Measurements from ENCODE around the gene HYDIN. TPM values are rescaled to one million over a fixed set of nuclear protein-coding genes. Genes with fewer than 3 reads are reported as not detected.

HYDIN gene
- total RNA-seq, 4 donors from 2014 or later = 0.40 to 1.1 (median 0.47) TPM; not detected in 1

GRCh38 chr16:71246309-71246708, 15.8 kb upstream of the HYDIN start:
- Histone ChIP-seq H3K36me3 (no peaks in the 10 kb centered on the region), H3K9me3 (no peaks in the 10 kb centered on the region), H3K27ac (no peak overlapping the region), H3K4me3 (no peak overlapping the region), H3K4me1 (no peaks in the 10 kb centered on the region), H3K27me3 (no peaks in the 10 kb centered on the region)
- no peak for TF ChIP-seq POLR2AphosphoS5 (IDR thresholded peaks at IDR 0.05)
- no peak for TF ChIP-seq CTCF (IDR thresholded peaks at IDR 0.05)
- TF ChIP-seq POLR2A (IDR thresholded peaks at IDR 0.05) = no peak
- TF ChIP-seq EP300 (IDR thresholded peaks at IDR 0.05) = no peak
- no peak for DNase-seq (ENCODE audit: low spot score in 2 of 2)

GRCh38 chr16:71244521-71244920, 14.0 kb upstream of the HYDIN start:
- TF ChIP-seq EP300 (IDR thresholded peaks at IDR 0.05) = no peak
- no peak for TF ChIP-seq POLR2AphosphoS5 (IDR thresholded peaks at IDR 0.05)
- TF ChIP-seq POLR2A (IDR thresholded peaks at IDR 0.05) = no peak
- no peak for TF ChIP-seq CTCF (IDR thresholded peaks at IDR 0.05)
- no peak for DNase-seq (ENCODE audit: low spot score in 2 of 2)
- WGBS = 89% methylated on average over 1 of the region's 1 CpG
- no peak overlapping the region for H3K4me3 ChIP-seq
- H3K36me3 ChIP-seq = no peaks in the 10 kb centered on the region
- H3K27me3 ChIP-seq = no peaks in the 10 kb centered on the region
- H3K9me3 ChIP-seq = no peaks in the 10 kb centered on the region
- H3K4me1 ChIP-seq = no peaks in the 10 kb centered on the region
- H3K27ac ChIP-seq = no peak overlapping the region

- 61% methylated on average over 3 of the region's 3 CpGs for WGBS
- no peaks in the 10 kb centered on the region for H3K27me3 ChIP-seq
- DNase-seq (ENCODE audit: low spot score in 2 of 2) = no peak
- H3K4me1 ChIP-seq = no peaks in the 10 kb centered on the region
- no peaks in the 10 kb centered on the region for H3K36me3 ChIP-seq
- no peaks in the 10 kb centered on the region for H3K9me3 ChIP-seq
- TF ChIP-seq EP300 (IDR thresholded peaks at IDR 0.05) (no peak), POLR2A (IDR thresholded peaks at IDR 0.05) (no peak), CTCF (IDR thresholded peaks at IDR 0.05) (no peak), POLR2AphosphoS5 (IDR thresholded peaks at IDR 0.05) (no peak)
- H3K4me3 ChIP-seq = no peak overlapping the region
- H3K27ac ChIP-seq = no peak overlapping the region
Measured at GRCh38 chr16:71242601-71243000, 12.1 kb upstream of the HYDIN start.

GRCh38 chr16:71242036-71242435, 11.5 kb upstream of the HYDIN start:
- Histone ChIP-seq H3K9me3 (no peaks in the 10 kb centered on the region), H3K27me3 (no peaks in the 10 kb centered on the region), H3K4me3 (no peak overlapping the region), H3K36me3 (no peaks in the 10 kb centered on the region), H3K4me1 (no peaks in the 10 kb centered on the region), H3K27ac (no peak overlapping the region)
- TF ChIP-seq CTCF (IDR thresholded peaks at IDR 0.05) = no peak
- TF ChIP-seq POLR2AphosphoS5 (IDR thresholded peaks at IDR 0.05) = no peak
- no peak for TF ChIP-seq EP300 (IDR thresholded peaks at IDR 0.05)
- no peak for TF ChIP-seq POLR2A (IDR thresholded peaks at IDR 0.05)
- no peak for DNase-seq (ENCODE audit: low spot score in 2 of 2)
- 87% methylated on average over 4 of the region's 4 CpGs for WGBS

GRCh38 chr16:71229344-71229743, 1.2 kb downstream of the HYDIN start:
- DNase-seq (ENCODE audit: low spot score in 2 of 2) = no peak
- H3K9me3 ChIP-seq = peaks cover 7% of the 10 kb centered on the region

More at GRCh38 chr16:71229344-71229743, 1.2 kb downstream of the HYDIN start:
- TF ChIP-seq CTCF (IDR thresholded peaks at IDR 0.05) (no peak), POLR2AphosphoS5 (IDR thresholded peaks at IDR 0.05) (no peak), POLR2A (IDR thresholded peaks at IDR 0.05) (no peak), EP300 (IDR thresholded peaks at IDR 0.05) (no peak)
- H3K4me3 ChIP-seq = no peak overlapping the region
- peaks cover 13% of the 10 kb centered on the region for H3K27me3 ChIP-seq
- 100% methylated on average over 1 of the region's 1 CpG for WGBS
- no peaks in the 10 kb centered on the region for H3K36me3 ChIP-seq
- H3K27ac ChIP-seq = no peak overlapping the region
- H3K4me1 ChIP-seq = peaks cover 6% of the 10 kb centered on the region

Data from suprapubic skin (tissue), 4 donors.